ENCODE measurements around the gene GDAP1L1.

DNA sequence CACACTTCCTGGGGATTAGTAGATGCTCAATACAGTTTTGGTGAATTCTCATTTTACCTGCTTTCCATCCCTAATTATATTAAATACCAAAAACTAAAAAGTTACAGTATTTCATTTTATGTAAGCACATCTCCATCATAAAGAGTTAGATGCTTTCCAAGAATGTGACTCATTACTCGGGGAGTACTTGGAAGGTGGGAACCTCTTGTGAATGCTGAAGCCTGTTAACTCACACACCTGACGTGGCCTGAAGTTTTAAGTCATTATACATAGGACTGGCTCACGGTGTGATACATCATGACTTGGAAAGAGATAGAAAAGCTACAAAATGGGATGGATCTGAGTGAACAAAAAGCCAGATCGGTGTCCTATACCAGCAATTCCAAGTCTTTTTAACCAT, 34.3 kb upstream of the GDAP1L1 start:
- no peak for TF ChIP-seq CTCF (conservative IDR thresholded peaks at IDR 0.05; ENCODE audit: low read depth, low read length)
- TF ChIP-seq EZH2 (IDR thresholded peaks at IDR 0.05; ENCODE audit: borderline replicate concordance, low read depth, low read length, poor library complexity, severe bottlenecking): no peak

Data from A673 (cell line).